Heart right ventricle (tissue), 16 donors: ENCODE measurements around the gene SH3YL1. TPM values are rescaled to one million over a fixed set of nuclear protein-coding genes. Genes with fewer than 3 reads are reported as not detected.

ENCODE experiments used
- ATAC-seq, 8 donors: fragments of 200-7000 bp; cut with Tn5 transposase; one replicate each; pipeline ENCODE4 v1.9.1; 2020; ENCODE audit warnings: mild to moderate bottlenecking in 8 of 8, moderate library complexity in 8 of 8, moderate number of reproducible peaks in 1 of 8
- DNase-seq, 2 donors: peaks; one replicate each; pipeline ENCODE4 v3.0.0-alpha.2; 2020
- H3K27ac ChIP-seq, 10 donors: fragments of 200-600 bp; sonication (generic) in 2 of 10; one replicate each; pipeline versions ENCODE4 v1.5.0 to v1.8.0; 2020 to 2022; ENCODE audit warnings: mild to moderate bottlenecking in 3 of 10
- H3K27me3 ChIP-seq, 7 donors: fragments of 200-600 bp; one replicate each; pipeline ENCODE4 v1.8.0; 2021 to 2022; ENCODE audit warnings: mild to moderate bottlenecking in 2 of 7
- H3K36me3 ChIP-seq, 9 donors: fragments of 200-600 bp; sonication (generic) in 1 of 9; one replicate each; pipeline versions ENCODE4 v1.5.0 to v1.8.0; 2020 to 2022; ENCODE audit warnings: mild to moderate bottlenecking in 2 of 9
- H3K4me1 ChIP-seq, 9 donors: fragments of 200-600 bp; sonication (generic) in 1 of 9; one replicate each; pipeline versions ENCODE4 v1.5.0 to v1.8.0; 2020 to 2022; ENCODE audit warnings: mild to moderate bottlenecking in 4 of 9
- H3K4me3 ChIP-seq, 10 donors: fragments of 200-600 bp; sonication (generic) in 2 of 10; one replicate each; pipeline versions ENCODE4 v1.5.0 to v1.8.0; 2020 to 2022; ENCODE audit warnings: mild to moderate bottlenecking in 7 of 10, moderate library complexity in 2 of 10
- H3K9me3 ChIP-seq, 11 donors: fragments of 200-600 bp in 10 of 11; sonication (generic) in 2 of 11; one replicate each; pipeline versions ENCODE4 v1.5.0 to v1.8.0; 2013 to 2022; ENCODE audit warnings: mild to moderate bottlenecking in 2 of 11, control low read depth in 1 of 11, moderate library complexity in 1 of 11
- CTCF ChIP-seq, 9 donors: fragments of 200-600 bp; sonication (generic) in 2 of 9; IDR thresholded peaks; one replicate each; pipeline versions ENCODE4 v1.5.0 to v1.8.0; 2021 to 2022; ENCODE audit warnings: antibody characterized with exemption in 9 of 9, mild to moderate bottlenecking in 5 of 9, moderate library complexity in 1 of 9
- WGBS, 2 donors: extraction: QIAGEN DNeasy Blood & Tissue Kit; methylation state at CpG; one replicate each; pipeline ENCODE4 v1.1.7; 2013; ENCODE audit warnings: inconsistent platforms in 1 of 2; 5-methylcytosine and 5-hydroxymethylcytosine counted together
- intact Hi-C, 10 donors: fragments of 100-400 bp; cut with DNase I; formaldehyde crosslinking; loops; one replicate each; pipeline versions ENCODE4 v1.11.1 to v1.14.2; 2022
- polyA plus RNA-seq, 2 donors: library from polyadenylated mRNA; stranded (reverse); fragments of 200-250 nt; gene quantifications; one replicate each; pipeline ENCODE4 v1.2.3, GENCODE V29; 2013
- total RNA-seq, 10 donors: library from RNA; stranded (reverse); fragmentation: NEBNext Ultra II Directional in 3 of 10; extraction: Animal tissue kit (Norgen Biotek cat#: 25700) in 3 of 10; gene quantifications; one replicate each; pipeline versions ENCODE4 v1.2.1 to v1.2.4, GENCODE V29; 2021 to 2023
- donor health status: Arrhythmogenic right ventricular cardiomyopathy.
- donor health status: ischemic (EF 13 %, LVEDD 7.1; RV severe dilation, severe dysfunction).
- donor health status: healthy with polysubstance abuse.
- donor health status: DM: no; HTN: yes; CAD: no.
- donor health status: DM: no; HTN: no; CAD: no.
- donor health status: ischemic (EF 25% LVEDD 6.9; RV normal size, moderate dysfunction).
- donor health status: ischemic (EF 25% LVEDD 5.7; RV mildly dilated, moderate dysfunction).
- donor health status: healthy.
- donor health status: DM: yes; HTN: yes; CAD: no.
- donor health status: Ischemic cardiomyopathy.
- donor health status: ischemic (EF 35%, LVEDD 5.7; RV mildly dilated, moderate dysfunction).
- donor health status: nonischemic (EF 11% LVEDD 7.7; RV severe dilation, severe dysfunction).
- donor health status: DM: yes; HTN: yes; CAD: no.
- donor health status: PGD.
- donor health status: ischemic (EF 29% LVEDD 5.4; RV normal size, mild dysfunction).
- donor health status: nonischemic (EF 23%, LVEDD 6.1; RV moderate dilation, normal function).

The SH3YL1 gene
- total and polyA plus RNA-seq, 12 donors: 7.6 to 39.1 (median 9.3) TPM

GRCh38 chr2:257429-257828 is 6.4 kb downstream of the SH3YL1 start:
- no peak for DNase-seq
- intact Hi-C loops: loop anchor here in 1 of 10 donors (10.0 kb wide), 1 partner anchor 377 kb away; no protein-coding TSS in a partner anchor
- H3K4me1 ChIP-seq: no peaks in the 10 kb centered on the region
- ATAC-seq: no peak
- 89 to 91% methylated on average over 3 of the region's 3 CpGs for WGBS, 2 donors
- no peak for TF ChIP-seq CTCF (IDR thresholded peaks at IDR 0.05)
- no peaks in the 10 kb centered on the region for H3K27me3 ChIP-seq
- no peak overlapping the region for H3K27ac ChIP-seq
- peaks cover 0 to 5% (median 0%) of the 10 kb centered on the region in 9 donors for H3K36me3 ChIP-seq
- H3K4me3 ChIP-seq: no peak overlapping the region
- peaks cover 0 to 34% (median 8%) of the 10 kb centered on the region in 11 donors for H3K9me3 ChIP-seq

- intact Hi-C loops: loop anchor here in 1 of 10 donors (10.0 kb wide), 1 partner anchor 379 kb away; no protein-coding TSS in a partner anchor
- Histone ChIP-seq H3K9me3 (peaks cover 0 to 34% (median 8%) of the 10 kb centered on the region in 11 donors), H3K27me3 (no peaks in the 10 kb centered on the region), H3K27ac (no peak overlapping the region), H3K4me3 (no peak overlapping the region), H3K4me1 (no peaks in the 10 kb centered on the region), H3K36me3 (peaks cover 0 to 18% (median 0%) of the 10 kb centered on the region in 9 donors)
- no peak for TF ChIP-seq CTCF (IDR thresholded peaks at IDR 0.05)
- DNase-seq (no peak), ATAC-seq (no peak)
- WGBS, 2 donors: 87 to 95% methylated on average over 3 of the region's 3 CpGs
Measured at GRCh38 chr2:256094-256493, 7.7 kb downstream of the SH3YL1 start.

GRCh38 chr2:255195-255594 is 8.6 kb downstream of the SH3YL1 start:
- Histone ChIP-seq H3K9me3 (peaks cover 0 to 34% (median 8%) of the 10 kb centered on the region in 11 donors), H3K4me3 (no peak overlapping the region), H3K36me3 (peaks cover 0 to 18% (median 0%) of the 10 kb centered on the region in 9 donors), H3K27ac (no peak overlapping the region), H3K4me1 (no peaks in the 10 kb centered on the region), H3K27me3 (no peaks in the 10 kb centered on the region)
- TF ChIP-seq CTCF (IDR thresholded peaks at IDR 0.05): no peak
- DNase-seq (no peak), ATAC-seq (no peak)
- intact Hi-C loops: loop anchor here in 1 of 10 donors (10.0 kb wide), 1 partner anchor 380 kb away; no protein-coding TSS in a partner anchor
- 94 to 98% methylated on average over 2 of the region's 2 CpGs for WGBS, 2 donors

- Histone ChIP-seq H3K4me1 (no peaks in the 10 kb centered on the region), H3K36me3 (peaks cover 0 to 26% (median 6%) of the 10 kb centered on the region in 9 donors), H3K27ac (no peak overlapping the region), H3K9me3 (peaks cover 0 to 34% (median 8%) of the 10 kb centered on the region in 11 donors), H3K27me3 (no peaks in the 10 kb centered on the region), H3K4me3 (no peak overlapping the region)
- 90% methylated on average over 7 of the region's 7 CpGs for WGBS, 2 donors
- TF ChIP-seq CTCF (IDR thresholded peaks at IDR 0.05): no peak
- intact Hi-C loops: loop anchor here in 1 of 10 donors (10.0 kb wide), 1 partner anchor 381 kb away; no protein-coding TSS in a partner anchor
- DNase-seq (no peak), ATAC-seq (no peak)
Measured at GRCh38 chr2:254241-254640, 9.6 kb downstream of the SH3YL1 start.
